HG03378 (cell line): ENCODE results near the gene KDM2B.

Experiments
- ATAC-seq: cut with Tn5 transposase; IDR thresholded peaks from one replicate; pipeline ENCODE4 v1.9.1; 2021; ENCODE audit warnings: mild to moderate bottlenecking, moderate library complexity; ENCODE audit not compliant: unreplicated experiment

Gene KDM2B

DNA sequence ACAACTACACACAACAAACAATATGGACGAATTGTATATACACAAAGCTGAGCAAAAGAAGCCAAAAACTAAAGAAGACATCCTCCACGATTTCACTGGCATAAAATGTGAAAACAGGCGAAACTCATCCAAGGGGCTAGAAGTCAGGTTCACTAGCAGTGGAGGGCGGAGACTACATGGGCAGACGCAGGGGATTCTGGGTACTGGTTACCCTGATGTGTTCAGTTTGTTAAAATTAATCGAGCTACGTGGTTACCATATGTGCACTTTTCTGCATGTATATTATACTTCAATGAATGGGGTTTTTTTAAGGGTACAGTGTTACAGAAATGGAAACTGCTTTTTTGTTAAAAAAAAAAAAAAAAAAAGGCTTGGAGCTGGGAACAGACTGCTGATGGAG, 12.3 kb downstream of the KDM2B start:
- no peak for ATAC-seq

DNA sequence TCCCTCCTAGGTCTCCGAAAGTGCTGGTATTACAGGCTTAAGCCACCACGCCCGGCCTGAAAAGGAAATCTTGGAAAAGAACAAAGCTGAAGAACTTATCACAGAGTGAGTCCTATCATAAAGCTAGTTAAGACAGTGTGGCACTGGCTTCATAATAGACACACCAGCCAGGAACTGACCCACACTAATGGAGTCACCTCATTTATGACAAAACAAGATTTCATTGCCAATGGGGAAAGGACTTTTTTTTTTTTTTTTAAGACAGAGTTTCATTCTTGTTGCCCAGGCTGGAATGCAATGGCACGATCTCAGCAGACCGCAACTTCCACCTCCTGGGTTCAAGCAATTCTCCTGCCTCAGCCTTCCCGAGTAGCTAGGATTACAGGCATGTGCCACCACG, 15.7 kb downstream of the KDM2B start:
- ATAC-seq, result no peak

GRCh38 chr12:121562488-121562887, 18.3 kb downstream of the KDM2B start:
- ATAC-seq, result no peak

DNA sequence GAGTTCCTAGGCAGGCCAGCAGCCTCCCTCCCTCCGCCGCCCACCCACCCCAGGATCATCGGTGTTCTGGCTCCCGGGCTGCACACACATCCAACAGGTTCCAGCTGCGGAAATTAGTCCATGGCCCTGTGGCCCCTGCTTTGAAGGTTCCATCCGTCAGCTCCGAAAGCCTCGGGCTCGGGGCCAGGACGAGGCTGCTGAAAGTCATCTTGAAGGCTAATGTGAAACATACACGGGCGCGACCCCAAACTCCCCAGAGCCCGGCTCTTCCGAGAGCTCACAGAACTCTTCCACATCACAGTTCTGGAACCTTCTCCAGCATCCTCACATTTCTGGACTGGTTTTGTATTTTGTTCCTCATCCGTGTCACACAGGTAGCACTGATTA, 19.8 kb downstream of the KDM2B start:
- ATAC-seq, result no peak

DNA sequence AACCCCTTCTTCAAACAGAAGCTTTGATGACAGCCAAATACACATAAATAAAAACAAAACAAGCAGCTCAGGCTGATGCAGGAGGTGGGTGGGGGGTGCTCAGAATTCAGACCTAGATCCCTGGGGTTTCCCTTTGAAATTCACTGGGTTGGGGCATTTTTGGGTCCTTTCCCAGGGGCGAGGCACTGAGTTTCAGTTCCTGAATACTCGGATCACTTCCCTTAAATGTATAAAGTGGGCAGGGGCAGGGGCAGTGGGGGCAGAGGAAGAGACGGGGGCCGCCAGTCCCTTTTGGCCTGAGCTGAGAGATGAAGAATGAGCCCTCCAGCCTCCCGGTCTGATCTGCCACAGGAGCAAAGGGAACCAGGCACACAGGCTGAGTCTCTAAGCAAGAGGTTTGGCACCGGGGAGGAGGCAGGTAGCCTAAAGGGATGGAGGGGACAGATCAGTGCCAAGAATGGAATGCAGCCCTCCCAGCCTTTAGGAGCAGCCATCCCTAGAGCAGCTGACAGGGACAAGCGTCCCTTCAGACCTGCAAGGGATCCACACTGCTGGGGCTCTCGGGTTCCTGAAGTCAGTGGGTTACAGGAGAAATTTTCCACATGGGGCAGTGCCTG, 20.3 kb downstream of the KDM2B start:
- ATAC-seq, result no peak

GRCh38 chr12:121558956-121559355, 21.9 kb downstream of the KDM2B start:
- ATAC-seq, result no peak

DNA sequence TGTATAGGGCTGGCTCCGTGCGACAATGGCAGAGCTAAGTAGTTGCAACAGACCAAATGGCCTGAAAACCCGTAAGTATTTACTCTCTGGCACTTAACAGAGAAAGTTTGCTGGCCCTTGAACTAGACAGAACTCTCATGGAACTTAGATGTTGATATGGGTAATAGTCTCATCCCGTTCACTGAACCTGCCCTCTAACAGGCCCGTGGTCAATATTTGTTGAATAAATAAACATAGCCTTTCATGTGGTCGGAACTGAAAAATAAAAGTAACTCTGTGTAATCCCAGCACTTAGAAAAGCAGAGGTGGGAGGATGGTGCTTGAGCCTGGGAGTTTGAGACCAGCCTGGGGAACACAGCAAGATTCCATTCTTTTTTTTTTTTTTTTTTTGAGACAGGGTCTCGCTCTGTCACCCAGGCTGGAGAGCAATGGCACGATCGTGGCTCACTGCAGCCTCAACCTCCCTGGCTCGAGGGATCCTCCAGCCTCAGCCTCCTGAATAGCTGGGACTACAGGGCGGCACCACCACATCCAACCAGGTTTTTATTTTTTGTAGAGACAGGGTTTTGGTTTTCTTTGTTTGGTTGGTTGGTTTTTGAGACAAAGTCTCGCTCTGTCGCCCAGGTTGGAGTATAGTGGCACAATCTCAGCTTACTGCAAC, 29.7 kb downstream of the KDM2B start:
- no peak for ATAC-seq

DNA sequence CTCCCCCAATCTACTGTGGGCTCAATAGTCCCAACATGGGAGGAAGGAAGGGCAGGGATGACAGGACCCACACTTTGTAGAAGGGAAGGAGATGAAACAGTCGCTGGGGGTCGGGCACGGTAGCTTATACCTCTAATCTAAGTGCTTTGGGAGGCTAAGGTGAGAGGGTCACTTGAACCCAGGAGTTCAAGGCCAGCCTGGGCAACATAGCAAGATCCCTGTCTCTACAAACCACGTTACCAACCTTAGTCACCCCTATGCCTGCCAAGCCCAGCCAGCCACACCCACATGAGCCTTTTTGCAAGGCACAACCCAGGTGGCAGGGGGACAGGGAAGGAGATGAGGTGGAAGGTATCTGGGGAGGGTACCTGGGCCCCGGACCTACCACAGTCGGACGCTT, 31.7 kb downstream of the KDM2B start:
- ATAC-seq, result no peak

DNA sequence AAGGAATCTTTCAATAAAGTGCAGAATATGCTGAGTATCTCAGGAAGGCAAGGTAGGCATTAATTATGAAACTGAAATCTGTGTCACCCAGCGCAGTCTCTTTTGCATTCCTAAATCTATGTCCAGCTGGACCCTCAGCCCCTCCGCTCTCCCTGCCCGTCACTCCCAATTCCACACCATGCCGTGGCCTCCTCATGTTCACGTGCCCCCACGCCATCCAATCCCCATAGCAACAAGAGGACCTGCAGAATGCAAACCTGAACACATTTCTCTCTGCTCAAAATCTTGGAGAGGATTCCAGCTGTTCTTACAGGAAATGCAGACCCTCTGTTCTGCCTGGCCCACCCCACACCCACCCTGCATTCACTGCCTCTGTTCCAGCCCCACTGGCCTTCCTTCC, 35.3 kb downstream of the KDM2B start:
- no peak for ATAC-seq

DNA sequence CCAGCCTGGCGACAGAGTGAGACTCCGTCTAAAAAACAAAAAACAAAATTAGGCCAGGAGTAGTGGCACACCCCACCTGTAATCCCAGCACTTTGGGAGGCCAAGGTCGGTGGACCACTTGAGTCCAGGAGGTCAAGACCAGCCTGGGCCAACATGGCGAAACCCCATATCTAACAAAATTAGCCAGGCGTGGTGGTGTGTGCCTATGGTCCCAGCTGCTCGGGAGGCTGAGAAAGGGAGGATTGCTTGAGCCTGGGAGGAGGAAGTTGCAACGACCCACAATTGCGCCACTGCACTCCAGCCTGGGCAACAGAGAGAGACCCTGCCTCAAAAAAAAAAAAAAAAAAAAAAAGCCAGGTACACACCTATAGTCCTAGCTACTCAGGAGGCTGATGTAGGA, 37.0 kb downstream of the KDM2B start:
- ATAC-seq, result no peak

DNA sequence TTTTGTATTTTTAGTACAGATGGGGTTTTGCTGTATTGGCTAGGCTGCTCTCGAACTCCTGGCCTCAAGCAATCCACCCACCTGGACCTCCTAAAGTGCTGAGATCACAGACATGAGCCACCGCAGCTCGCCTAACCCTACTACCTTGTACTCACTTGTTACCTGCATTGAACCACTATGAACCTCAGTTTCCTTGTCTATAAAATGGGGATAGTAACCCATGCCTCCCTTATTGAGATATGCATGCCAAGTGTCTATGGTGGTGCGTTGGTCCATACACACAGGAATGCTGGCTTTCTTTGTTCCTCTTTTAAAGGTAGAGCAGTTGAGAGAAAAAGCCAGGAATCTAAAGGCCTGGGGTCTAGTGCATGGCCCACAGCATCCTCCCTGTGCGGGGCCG, 40.9 kb downstream of the KDM2B start:
- no peak for ATAC-seq

- no peak for ATAC-seq
Measured at GRCh38 chr12:121538699-121539061, 42.1 kb downstream of the KDM2B start.

- ATAC-seq, result peak; percentile 2
Measured at GRCh38 chr12:121537814-121538698, 42.8 kb downstream of the KDM2B start.

- peak; percentile 55 for ATAC-seq
Measured at GRCh38 chr12:121536899-121537813, 43.7 kb downstream of the KDM2B start.

GRCh38 chr12:121536054-121536898, 44.5 kb downstream of the KDM2B start:
- peak; percentile 51 for ATAC-seq

DNA sequence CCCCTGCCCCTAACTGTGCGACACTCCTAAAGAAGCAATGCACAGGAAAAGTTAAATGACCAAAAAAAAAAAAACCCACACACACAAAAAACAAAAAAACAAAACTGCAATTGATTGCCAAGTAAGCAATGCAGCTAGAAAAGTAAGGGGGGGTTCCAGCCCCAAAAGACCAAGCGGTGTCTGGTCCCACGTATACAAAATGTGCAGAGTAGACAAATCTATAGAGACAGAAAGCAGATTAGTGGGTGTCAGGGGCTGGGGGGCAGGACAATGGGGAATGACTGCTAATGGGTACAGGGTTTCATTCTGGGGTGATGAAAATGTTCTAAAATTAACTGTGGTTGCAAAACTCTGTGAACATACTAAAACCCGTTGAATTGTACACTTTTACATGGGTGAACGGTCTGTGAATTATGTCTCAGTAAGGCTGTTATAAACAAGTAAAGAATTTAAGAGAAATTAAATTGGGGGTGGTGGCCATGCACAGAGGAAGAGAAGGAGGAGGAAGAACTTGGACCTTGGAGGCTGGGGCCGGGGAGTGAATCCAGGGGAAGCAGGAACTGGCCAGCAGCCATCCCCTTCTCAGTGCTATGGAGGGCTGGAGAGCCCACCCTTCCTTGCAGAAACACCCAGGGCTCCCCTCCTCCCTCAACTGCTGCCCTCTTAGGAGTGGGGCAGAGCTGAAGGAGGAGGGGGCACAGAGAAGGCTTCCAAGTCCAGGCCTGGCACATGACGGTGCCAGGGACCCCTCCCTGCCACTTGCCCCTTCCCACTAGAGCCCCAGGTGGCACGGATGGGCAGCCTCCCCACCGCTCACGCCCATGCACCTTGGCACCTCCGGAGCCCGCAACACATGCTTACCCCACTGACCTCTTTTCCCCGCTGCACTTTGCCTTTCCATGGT, 45.4 kb downstream of the KDM2B start:
- no peak for ATAC-seq

GRCh38 chr12:121534495-121535148, 46.2 kb downstream of the KDM2B start:
- no peak for ATAC-seq

DNA sequence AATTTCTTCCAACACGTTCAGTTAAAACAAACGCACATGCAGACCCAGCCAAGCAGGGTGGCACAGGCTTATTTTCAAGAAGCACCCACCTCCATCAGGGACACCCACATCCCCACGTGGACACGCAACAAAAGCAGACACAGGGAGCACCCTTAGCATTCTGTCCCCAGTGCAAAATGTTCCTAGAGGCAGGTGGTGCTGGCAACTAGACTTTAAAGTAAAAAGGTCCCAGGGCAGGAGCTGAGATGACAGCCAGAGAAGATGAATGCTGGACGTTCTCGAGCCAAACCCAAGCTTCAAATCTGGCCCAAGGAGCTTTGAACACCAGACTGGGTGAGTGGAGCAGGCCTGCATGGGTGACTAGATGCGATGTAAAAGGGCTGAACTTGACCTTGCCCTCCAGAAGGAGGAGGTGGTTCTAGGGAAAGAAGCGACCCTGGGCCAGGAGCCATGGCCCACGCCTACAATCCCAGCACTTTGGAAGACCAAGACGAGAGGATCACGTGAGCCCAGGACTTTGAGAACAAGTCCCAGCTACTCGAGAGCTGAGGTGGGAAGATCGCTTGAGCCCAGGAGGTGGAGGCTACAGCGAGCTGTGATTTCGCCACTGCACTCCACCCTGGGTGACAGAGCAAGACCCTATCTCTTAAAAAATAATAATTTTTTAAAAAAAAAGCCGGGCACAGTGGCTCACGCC, 47.3 kb downstream of the KDM2B start:
- ATAC-seq, result no peak
